GM23338 (cell line): ENCODE measurements around the gene FAM76A. TPM values are rescaled to one million over a fixed set of nuclear protein-coding genes. Genes with fewer than 3 reads are reported as not detected.

Experiments
- ATAC-seq: fragments of 200-7000 bp; cut with Tn5 transposase; 3 replicates; pipeline ENCODE4 v1.9.1; 2020
- DNase-seq: peaks from one replicate; pipeline ENCODE4 v3.0.0-alpha.2; 2015; ENCODE audit warnings: low spot score
- H2AFZ ChIP-seq: fragments of 200-600 bp; sonication (generic); 2 replicates; pipeline ENCODE4 v1.8.0; 2016; ENCODE audit warnings: antibody characterized with exemption, mild to moderate bottlenecking, moderate library complexity
- H3F3A ChIP-seq: fragments of 200-600 bp; sonication (generic); replicated peaks from 2 replicates; pipeline ENCODE4 v1.8.0; 2017; ENCODE audit warnings: antibody characterized with exemption, mixed run types, low read depth
- H3K27ac ChIP-seq: fragments of 200-600 bp; sonication (generic); 2 replicates; pipeline ENCODE4 v1.6.1; 2016; ENCODE audit warnings: low read depth
- H3K27me3 ChIP-seq: fragments of 200-600 bp; sonication (generic); 2 replicates; pipeline ENCODE4 v1.8.0; 2016; ENCODE audit warnings: mild to moderate bottlenecking, mixed run types, moderate library complexity; ENCODE audit not compliant: insufficient read depth
- H3K36me3 ChIP-seq: fragments of 200-600 bp; sonication (generic); 2 replicates; pipeline ENCODE4 v1.8.0; 2016; ENCODE audit warnings: mild to moderate bottlenecking; ENCODE audit not compliant: insufficient read depth
- H3K4me1 ChIP-seq: fragments of 200-600 bp; sonication (generic); 2 replicates; pipeline ENCODE4 v1.8.0; 2016; ENCODE audit warnings: mild to moderate bottlenecking, moderate library complexity; ENCODE audit not compliant: insufficient read depth
- H3K4me2 ChIP-seq: fragments of 200-600 bp; sonication (generic); 2 replicates; pipeline ENCODE4 v1.7.1; 2017; ENCODE audit warnings: mixed run types
- H3K4me3 ChIP-seq: fragments of 200-600 bp; sonication (generic); 2 replicates; pipeline ENCODE4 v1.6.1; 2016; ENCODE audit warnings: mixed run types
- H3K79me2 ChIP-seq: fragments of 200-600 bp; sonication (generic); replicated peaks from 2 replicates; pipeline ENCODE4 v1.8.0; 2017; ENCODE audit warnings: mild to moderate bottlenecking; ENCODE audit not compliant: insufficient read depth
- H3K9me2 ChIP-seq: fragments of 200-600 bp; sonication (generic); 2 replicates; pipeline ENCODE4 v1.8.0; 2017; ENCODE audit not compliant: insufficient read depth
- H4K20me1 ChIP-seq: fragments of 200-600 bp; sonication (generic); replicated peaks from 2 replicates; pipeline ENCODE4 v1.8.0; 2017; ENCODE audit warnings: mild to moderate bottlenecking; ENCODE audit not compliant: insufficient read depth
- H3K27ac Mint-ChIP-seq: 2 replicates; pipeline ENCODE4 v1.8.0; 2020; ENCODE audit warnings: inconsistent platforms, mild to moderate bottlenecking, moderate library complexity, mixed read lengths
- H3K27me3 Mint-ChIP-seq: 3 replicates; pipeline ENCODE4 v1.8.0; 2022; ENCODE audit warnings: low read depth, mild to moderate bottlenecking, moderate library complexity, mixed read lengths, inconsistent platforms; ENCODE audit not compliant: insufficient read depth, poor library complexity
- H3K36me3 Mint-ChIP-seq: 3 replicates; pipeline ENCODE4 v1.8.0; 2021; ENCODE audit warnings: low read depth, mild to moderate bottlenecking, inconsistent platforms, moderate library complexity, mixed read lengths
- H3K4me1 Mint-ChIP-seq: 3 replicates; pipeline ENCODE4 v1.8.0; 2020; ENCODE audit warnings: mild to moderate bottlenecking, inconsistent platforms, mixed read lengths
- H3K4me3 Mint-ChIP-seq: 3 replicates; pipeline ENCODE4 v1.8.0; 2021; ENCODE audit warnings: moderate library complexity, mild to moderate bottlenecking, inconsistent platforms, mixed read lengths
- H3K9me3 Mint-ChIP-seq: 3 replicates; pipeline ENCODE4 v1.8.0; 2020; ENCODE audit warnings: moderate library complexity, mild to moderate bottlenecking, inconsistent platforms, mixed read lengths
- CREB1 ChIP-seq: fragments of 250-450 bp; sonication (Bioruptor Pico); IDR thresholded peaks from 2 replicates; pipeline ENCODE4 v1.5.0; 2020; ENCODE audit warnings: low read depth, mild to moderate bottlenecking, moderate library complexity
- CTCF ChIP-seq, 2 experiments: fragments of 200-600 bp in 1 of 2; sonication (generic) in 1 of 2; conservative IDR thresholded peaks; 2 replicates each; pipeline versions ENCODE4 v1.5.1 to v1.6.1; 2016 to 2017; ENCODE audit warnings: antibody characterized with exemption in 2 of 2, low read depth in 2 of 2, mild to moderate bottlenecking in 2 of 2, moderate library complexity in 1 of 2
- ETS1 ChIP-seq: IDR thresholded peaks from 2 replicates; pipeline ENCODE4 v1.6.1; 2016; ENCODE audit warnings: antibody characterized with exemption
- EZH2 ChIP-seq: fragments of 200-600 bp; sonication (generic); IDR thresholded peaks from one replicate; pipeline ENCODE4 v1.8.0; 2017; ENCODE audit warnings: antibody characterized with exemption, mild to moderate bottlenecking, low read depth; ENCODE audit not compliant: unreplicated experiment
- EZH2phosphoT487 ChIP-seq: fragments of 200-600 bp; sonication (generic); IDR thresholded peaks from one replicate; pipeline ENCODE4 v1.8.1; 2018; ENCODE audit warnings: antibody characterized with exemption; ENCODE audit not compliant: unreplicated experiment
- JUNB ChIP-seq: IDR thresholded peaks from one replicate; pipeline ENCODE4 v1.6.1; 2016; ENCODE audit warnings: antibody characterized with exemption; ENCODE audit not compliant: unreplicated experiment
- NANOG ChIP-seq: IDR thresholded peaks from 2 replicates; pipeline ENCODE4 v1.6.1; 2016; ENCODE audit warnings: antibody characterized with exemption, borderline replicate concordance
- POLR2AphosphoS5 ChIP-seq: IDR thresholded peaks from 2 replicates; pipeline ENCODE4 v1.6.1; 2016; ENCODE audit warnings: antibody characterized with exemption, low read depth
- REST ChIP-seq: IDR thresholded peaks from one replicate; pipeline ENCODE4 v1.6.1; 2018; ENCODE audit warnings: antibody characterized with exemption; ENCODE audit not compliant: unreplicated experiment
- STAT1 ChIP-seq: IDR thresholded peaks from one replicate; pipeline ENCODE4 v1.6.1; 2016; ENCODE audit warnings: antibody characterized with exemption; ENCODE audit not compliant: unreplicated experiment
- ZNF114 ChIP-seq: fragments of 250-450 bp; sonication (Bioruptor Pico); IDR thresholded peaks from 2 replicates; pipeline ENCODE4 v1.5.0; 2020; ENCODE audit warnings: mild to moderate bottlenecking, moderate library complexity
- ZNF331 ChIP-seq: fragments of 250-450 bp; sonication (Bioruptor Pico); IDR thresholded peaks from 2 replicates; pipeline ENCODE4 v1.5.0; 2020; ENCODE audit warnings: low read depth, mild to moderate bottlenecking, moderate library complexity
- ZNF462 ChIP-seq: fragments of 250-450 bp; sonication (Bioruptor Pico); IDR thresholded peaks from 2 replicates; pipeline ENCODE4 v1.5.0; 2020; ENCODE audit warnings: mild to moderate bottlenecking, moderate library complexity
- polyA plus RNA-seq: library from polyadenylated mRNA; unstranded; fragments of >200 nt; fragmentation: Nextera tagmentation; extraction: Ambion mirVana; gene quantifications from 2 replicates; pipeline ENCODE4 v1.2.1, GENCODE V29; 2016
- total RNA-seq: library from RNA; depleted of rRNA; stranded (reverse); fragments of >200 nt; shearing (Covaris generic); gene quantifications from 2 replicates; pipeline ENCODE4 v1.2.3, GENCODE V29; 2014

The FAM76A gene
- total and polyA plus RNA-seq, 2 experiments from 2014 or later: 12.5 to 13.8 TPM

- no peak for TF ChIP-seq EZH2
- no peak for TF ChIP-seq CTCF (conservative IDR thresholded peaks at IDR 0.05; ENCODE audit: low read depth in 2 of 2)
- no peak for TF ChIP-seq ZNF114
- no peak for TF ChIP-seq NANOG
- no peak for TF ChIP-seq ZNF331 (CRISPR knock-in tag)
- no peak for TF ChIP-seq EZH2phosphoT487
- TF ChIP-seq ZNF462 (CRISPR knock-in tag): no peak
- no peak for TF ChIP-seq REST
- no peak for TF ChIP-seq ETS1
- TF ChIP-seq POLR2AphosphoS5: no peak
- no peak for TF ChIP-seq JUNB
- TF ChIP-seq CREB1 (CRISPR knock-in tag): no peak
- no peak for TF ChIP-seq STAT1
- Histone ChIP-seq H3K4me1 (no peaks in the 10 kb centered on the region), H3K4me2 (no peak overlapping the region), H3F3A (no peaks in the 10 kb centered on the region), H2AFZ (no peak overlapping the region), H3K27me3 (no peaks in the 10 kb centered on the region), H3K9me2 (no peaks in the 10 kb centered on the region), H3K27ac (no peak overlapping the region), H3K79me2 (no peaks in the 10 kb centered on the region), H3K36me3 (peaks cover 7% of the 10 kb centered on the region; the same call in 1 of the 2 replicates), H4K20me1 (no peaks in the 10 kb centered on the region; the same call in none of the 2 replicates), H3K4me3 (no peak overlapping the region)
- DNase-seq (no peak), ATAC-seq (no peak)
- peaks cover 6% of the 10 kb centered on the region for H3K27me3 Mint-ChIP-seq
- no peaks in the 10 kb centered on the region for H3K4me1 Mint-ChIP-seq
- H3K27ac Mint-ChIP-seq: no peak overlapping the region
- H3K9me3 Mint-ChIP-seq: no peaks in the 10 kb centered on the region
- peaks cover 12% of the 10 kb centered on the region for H3K36me3 Mint-ChIP-seq
- no peak overlapping the region for H3K4me3 Mint-ChIP-seq
Observed at GRCh38 chr1:27745466-27745865, 19.7 kb downstream of the FAM76A start.
